ENCODE data around the gene NUP50.

NUP50 gene

DNA sequence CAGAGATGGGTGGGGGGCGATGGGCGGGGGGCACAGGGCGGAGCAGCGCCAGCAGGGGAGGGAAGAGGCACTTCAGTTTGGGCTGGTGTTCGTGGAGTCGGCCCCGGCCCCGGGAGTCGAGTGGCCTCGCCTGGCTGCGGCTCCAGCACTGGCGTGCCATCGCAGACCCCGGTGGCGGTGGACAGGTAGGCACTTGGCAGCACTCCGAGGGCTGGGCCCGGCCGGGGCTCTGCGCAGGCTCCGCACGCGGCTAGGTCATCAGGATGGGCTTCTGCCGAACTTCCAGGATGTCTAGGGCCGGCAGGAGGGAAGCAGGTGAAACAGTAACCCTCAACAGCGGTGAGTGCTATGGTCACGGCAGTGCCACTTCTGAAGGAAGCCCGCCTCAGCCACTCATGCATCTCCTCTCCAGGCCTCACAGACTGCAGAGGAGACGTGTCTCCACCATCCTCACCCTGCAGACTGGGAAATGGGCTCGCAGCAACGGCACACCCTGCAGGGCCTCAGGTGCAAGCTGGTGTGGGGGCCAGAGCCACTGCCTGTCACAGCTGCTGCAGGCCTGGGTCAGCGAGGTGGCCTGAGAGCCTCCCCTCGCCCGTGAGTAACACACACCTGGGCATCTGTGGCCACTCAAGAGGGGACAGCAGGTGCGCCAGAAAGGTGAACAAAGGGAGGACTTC is 33.3 kb downstream of the NUP50 start:
- no peak for DNase-seq

DNA sequence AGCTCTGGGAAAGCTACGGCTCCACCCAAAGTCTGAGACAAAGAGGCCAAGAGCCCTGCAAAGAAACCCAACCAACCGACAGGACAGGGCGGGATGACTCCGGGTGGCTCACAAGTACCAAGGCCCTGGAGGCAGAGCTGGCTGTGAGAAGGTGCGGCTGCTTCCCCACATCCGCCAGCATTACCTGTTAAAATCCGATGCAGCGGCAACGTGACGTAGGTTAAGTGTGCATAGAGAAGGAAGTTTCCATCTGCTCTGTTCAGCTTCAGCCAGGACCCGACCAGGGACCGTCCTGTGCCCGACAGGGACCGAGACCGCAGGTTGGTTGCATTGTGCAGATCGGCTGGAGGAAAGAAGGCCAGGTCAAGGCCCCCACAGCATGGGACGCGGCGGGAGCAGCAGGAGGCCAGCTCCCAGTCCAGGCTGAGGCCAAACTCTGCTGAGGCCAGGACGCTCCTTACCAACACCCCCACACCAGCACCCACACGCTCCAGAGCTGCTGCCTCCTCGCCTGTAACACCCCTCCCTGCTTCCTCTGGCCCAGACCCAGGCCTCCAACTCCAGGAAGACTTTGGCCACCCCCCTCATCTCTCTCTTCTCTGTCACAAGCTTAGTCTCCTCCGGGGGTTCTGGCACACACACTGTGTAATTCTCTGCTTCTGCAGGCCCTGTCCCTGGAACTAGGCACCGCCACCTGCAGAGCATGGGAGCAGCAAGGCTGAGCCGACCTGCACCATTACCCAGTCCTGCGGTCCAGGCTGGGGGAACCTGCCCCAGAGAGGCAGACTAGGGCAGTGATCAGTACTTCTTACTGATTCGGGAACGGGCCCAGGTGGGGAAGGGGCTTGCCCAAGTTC is 34.1 kb downstream of the NUP50 start:
- DNase-seq = no peak

- no peak for DNase-seq
These were observed 34.7 kb downstream of the NUP50 start for GRCh38 chr22:45198463-45198795.

DNA sequence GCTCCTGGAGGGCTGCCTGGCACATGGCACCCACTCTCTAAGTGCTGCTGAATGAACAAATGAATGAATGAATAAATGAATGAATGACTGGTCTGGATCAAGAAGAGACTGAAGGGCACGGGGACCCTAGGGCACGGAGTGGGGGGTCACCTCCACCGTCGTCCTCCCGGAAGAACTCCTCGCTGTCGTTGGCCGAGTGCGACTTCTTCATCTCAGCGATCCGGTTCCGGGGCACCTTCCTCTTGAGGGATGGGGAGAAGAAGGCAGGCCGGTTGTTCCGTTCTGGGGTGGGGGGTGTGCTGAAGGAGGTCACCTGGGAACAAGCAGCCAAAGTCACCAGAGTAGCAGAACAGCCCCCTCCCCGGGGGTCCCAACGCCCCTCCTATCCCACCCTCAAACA is 36.0 kb downstream of the NUP50 start:
- DNase-seq = no peak

GRCh38 chr22:45200230-45200629 is 36.5 kb downstream of the NUP50 start:
- DNase-seq = no peak

DNA sequence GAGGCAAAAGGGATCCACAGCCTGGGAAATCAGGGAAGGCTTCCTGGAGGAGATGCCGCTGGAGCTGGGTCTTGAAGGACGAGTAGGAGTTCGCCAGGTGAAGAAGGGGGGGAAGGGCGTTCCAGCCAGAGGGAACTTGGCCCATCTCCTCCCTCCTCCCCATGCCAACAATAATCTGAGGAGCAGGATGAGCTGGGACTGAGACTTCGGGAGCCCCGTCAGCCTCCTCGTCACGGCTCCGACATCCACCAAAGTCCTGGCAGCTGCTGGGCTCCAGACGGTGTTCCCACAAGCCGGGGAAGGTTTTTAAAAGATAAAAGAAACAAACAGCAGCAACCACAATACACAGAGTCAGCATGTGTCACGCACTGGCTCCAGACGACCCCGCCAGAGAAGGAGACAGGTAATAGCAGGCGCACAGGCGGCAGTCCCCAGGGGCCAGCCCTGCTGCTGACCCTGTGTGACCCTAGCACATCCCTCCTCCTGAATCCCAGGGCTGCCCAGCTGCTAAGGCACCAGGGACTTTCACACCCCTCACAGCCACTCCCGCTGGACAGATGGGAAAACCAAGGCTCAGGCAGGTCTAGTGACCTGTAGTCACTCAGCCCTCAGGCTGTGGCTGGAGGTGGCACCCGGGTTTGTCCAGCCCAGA is 37.3 kb downstream of the NUP50 start:
- no peak for DNase-seq

DNA sequence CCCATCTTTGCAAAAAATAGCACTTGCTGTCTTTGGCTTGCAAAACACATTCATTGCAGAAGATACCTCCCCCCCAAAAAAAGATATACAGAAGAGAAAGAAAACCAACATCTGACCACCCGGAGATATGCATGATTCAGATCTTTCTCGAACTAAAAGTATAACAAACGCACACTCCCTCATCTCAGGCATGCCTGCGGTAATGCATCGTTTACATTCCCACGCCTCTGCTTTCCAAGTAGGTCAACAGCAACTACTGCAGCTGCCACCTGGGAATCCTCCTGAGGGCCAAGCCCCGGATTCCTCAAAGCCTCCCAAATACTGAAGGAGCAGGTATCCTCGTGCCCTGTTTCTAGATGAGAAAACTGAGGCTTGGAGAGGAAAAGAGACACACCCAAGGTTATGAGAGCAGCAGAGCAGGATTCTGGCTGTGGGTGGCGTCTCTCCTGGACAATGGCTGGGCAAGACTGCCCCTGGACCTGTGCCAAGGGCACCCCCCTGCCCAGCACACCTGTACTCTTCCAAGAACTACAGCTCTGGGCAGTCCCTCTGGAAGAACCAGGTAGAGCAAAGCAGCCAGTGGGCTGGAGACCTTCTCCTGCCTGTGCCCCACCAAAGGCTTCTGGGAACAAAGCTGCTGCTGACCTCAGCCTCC is 38.1 kb downstream of the NUP50 start:
- no peak for DNase-seq

DNA sequence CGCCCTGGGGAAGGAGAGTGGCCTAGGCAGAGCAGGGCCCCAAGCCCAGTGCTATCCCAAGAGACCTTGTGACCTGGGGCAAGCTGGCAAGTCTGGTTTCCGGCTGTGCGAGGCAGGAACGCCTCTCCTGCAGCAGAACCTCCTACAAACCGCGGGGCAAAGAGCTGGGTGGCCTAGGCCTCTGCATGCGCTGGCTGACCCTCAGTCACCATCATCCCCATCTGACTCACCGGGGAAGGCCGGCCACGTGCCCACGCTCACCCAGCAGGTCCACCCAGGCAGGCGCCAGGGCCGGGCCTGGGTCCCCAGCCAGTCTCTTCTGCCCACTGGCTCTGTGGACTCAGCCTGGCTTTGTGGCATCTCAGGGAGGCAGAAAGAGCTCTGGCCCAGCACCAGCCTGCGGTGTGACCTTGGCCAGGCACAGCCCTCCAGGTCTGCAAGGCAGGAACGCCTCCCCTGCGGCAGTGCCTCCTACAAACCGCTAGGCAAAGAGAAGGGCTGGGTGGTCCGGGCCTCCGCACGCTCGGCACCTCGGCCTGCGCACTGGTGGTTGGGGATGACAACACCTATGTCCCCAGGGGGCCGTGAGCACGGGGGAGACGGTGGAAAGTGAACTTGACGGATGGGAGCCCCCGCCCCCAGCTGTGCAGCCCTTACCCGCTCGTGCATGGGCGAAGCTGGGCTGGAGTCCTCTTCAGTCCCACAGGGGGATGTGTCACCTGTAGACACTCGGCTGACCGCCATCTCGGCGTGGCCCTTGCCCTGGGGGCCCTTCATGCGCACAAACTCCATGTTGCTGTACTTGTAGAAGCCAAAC is 38.8 kb downstream of the NUP50 start:
- no peak for DNase-seq

- no peak for DNase-seq
These were observed 39.6 kb downstream of the NUP50 start for GRCh38 chr22:45203150-45203951.

DNA sequence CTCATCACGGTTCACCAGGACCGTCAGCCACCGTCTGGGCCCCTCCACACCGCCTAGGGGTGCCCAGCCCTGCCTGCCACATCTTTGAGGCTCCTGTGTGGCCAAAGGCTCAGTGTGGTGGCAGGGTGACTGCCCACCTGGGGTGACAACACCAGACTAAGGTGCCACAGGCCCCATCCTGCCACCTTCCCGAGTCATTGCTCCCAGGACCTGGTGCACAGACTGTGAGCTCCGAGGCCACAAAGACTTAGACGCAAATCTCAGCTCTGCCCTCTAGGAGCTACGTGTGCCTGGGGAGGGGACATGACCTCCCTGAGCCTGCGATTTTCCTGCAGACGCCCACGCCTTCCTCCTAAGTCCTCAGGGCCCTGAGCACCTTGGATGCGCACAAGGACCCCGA is 40.5 kb downstream of the NUP50 start:
- DNase-seq = no peak

- no peak for DNase-seq
These were observed 41.1 kb downstream of the NUP50 start for GRCh38 chr22:45204819-45205218.

DNA sequence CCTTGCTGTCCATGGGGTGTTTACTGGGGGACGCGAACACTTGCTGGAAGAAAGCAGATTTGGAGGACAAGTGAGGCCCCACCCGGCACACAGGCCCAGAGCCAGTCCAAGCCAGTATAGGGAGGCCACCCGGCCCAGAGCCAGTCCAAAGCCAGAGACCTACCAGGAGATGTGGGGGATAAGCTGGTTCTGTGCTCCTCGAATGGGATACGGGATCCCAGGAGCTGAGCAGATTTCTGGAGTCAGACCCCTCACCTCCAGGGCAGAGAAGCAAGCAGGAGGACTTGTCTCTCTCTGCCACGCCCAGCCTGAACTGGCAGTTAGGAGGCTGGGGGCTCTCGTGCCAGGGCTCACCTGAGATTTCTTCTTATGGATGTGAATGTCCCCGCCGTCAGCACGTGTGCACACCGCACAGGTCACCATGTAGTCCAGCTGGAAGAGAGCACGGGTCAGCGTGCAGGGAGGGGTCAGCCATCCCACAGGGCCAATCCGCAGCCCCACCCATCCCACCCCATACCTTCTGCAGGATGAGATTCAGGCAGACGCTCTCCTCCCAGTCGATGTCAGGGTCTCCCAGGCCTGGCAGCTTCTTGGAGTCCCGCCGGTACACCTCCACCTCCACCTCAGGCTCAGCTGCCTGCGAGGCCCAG is 41.7 kb downstream of the NUP50 start:
- no peak for DNase-seq

DNA sequence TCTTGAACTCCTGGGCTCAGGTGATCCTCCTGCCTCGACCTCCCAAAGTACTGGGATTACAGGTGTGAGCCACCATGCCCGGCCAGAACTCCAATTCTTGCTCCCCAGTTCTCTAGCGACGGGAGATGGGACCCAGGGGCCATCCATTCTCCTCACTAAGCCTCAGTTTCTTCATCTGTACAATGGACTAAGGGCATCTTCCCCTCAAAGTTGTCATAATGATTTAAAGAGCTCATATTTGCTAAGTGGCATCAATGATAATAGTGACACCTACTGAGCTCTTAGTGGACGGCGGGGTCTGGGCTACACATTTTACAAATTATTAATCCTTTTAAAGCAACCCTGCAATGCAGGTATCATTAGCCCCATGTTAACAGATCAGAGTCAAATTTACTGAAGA is 42.5 kb downstream of the NUP50 start:
- no peak for DNase-seq

GRCh38 chr22:45207533-45207932 is 43.8 kb downstream of the NUP50 start:
- no peak for DNase-seq

DNA sequence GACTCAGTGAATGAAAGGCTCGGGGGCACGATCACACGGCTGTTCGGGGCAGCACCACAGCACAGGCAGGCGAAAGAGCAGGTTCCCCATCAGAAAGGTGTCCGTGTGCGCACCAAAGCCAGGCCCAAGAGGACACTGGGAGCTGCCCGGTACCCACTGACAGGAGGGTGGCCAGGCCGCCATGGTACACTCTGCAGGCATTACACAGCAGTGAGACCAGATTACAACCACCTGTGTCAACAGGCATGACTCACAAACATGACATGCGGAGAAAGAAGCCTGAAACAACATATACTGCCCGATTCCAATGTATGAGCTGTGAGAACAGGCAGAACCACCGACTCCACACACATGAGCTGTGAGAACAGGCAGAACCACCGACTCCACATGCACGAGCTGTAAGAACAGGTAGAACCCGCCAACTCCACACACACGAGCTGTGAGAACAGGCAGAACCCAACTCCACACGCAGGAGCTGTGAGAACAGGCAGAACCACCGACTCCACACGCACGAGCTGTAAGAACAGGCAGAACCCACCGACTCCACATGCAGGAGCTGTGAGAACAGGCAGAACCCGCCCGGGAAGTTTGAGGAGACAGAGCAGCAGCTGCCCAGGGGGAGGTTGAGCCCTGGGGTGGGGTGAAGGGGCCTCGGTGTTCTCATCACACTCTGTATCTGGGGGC is 44.4 kb downstream of the NUP50 start:
- DNase-seq = no peak

- no peak for DNase-seq
These were observed 44.9 kb downstream of the NUP50 start for GRCh38 chr22:45208696-45208992.

DNA sequence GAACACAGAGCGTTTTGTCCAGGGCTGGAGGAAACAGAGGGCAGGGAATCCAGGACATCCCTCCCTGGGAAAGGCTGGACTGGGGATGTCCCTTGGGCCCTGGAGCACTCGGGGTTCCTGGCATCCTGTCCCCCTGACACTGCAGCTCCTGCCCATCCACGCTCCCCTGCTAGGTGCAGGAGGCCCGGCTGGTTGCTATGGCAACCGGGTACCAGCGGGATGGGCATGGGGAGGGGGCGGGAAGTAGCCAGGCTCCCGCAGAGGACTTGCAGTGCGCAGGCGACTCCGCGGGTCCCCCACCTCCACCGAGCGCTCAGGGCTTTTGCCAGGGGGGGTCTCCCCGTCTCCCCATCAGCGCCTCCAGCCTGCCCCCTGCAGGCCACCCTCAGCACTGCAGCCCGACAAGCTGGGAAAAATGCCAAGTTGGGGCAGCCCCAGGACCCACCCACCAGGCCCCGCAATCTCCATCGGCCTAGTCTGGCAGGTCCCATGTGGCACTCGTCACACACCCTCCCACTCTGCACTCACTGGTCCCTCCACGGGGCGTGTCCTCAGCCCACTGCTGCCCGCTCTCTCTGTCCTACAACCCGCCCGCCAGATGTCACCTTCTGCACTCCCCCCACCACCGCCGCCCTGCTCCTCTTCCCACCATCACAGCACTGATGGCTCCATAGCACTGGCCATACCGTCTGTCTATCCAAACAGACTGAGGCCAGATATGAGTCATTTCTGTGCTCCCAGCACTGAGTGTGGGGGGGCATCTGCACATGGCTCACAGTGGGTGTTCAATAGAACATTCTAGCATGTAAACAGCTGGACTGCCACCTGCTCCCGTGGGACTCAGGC is 45.5 kb downstream of the NUP50 start:
- peak in 1 of 2 donors; percentile 37 for DNase-seq

DNA sequence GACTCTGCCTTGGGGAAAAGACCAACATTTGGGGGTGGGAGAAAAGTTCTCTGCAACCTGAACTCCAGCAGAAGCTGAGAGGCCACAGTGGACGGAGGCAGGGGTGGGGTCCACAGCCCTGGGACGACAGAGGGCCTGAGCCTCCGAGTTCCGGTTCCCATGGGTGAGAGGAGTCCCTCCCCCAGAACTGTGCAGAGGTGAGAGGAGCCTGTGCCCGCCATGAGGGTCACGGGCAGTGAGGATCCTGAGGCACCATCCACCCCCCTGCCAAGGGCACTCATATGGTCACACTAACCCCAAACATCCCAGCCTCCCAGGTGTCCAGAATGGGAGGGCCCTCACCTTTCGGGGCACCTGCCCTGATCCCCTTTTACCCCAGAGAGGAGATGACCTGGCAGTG is 46.4 kb downstream of the NUP50 start:
- no peak for DNase-seq

- DNase-seq = no peak
These were observed 46.9 kb downstream of the NUP50 start for GRCh38 chr22:45210577-45210976.

- DNase-seq = no peak
These were observed 47.3 kb downstream of the NUP50 start for GRCh38 chr22:45210991-45211390.
